ENCODE measurements around the gene CAMK2B. TPM values are rescaled to one million over a fixed set of nuclear protein-coding genes. Genes with fewer than 3 reads are reported as not detected.

The CAMK2B gene
- total RNA-seq, 1 donor from 2014 or later = 0.58 TPM

DNA sequence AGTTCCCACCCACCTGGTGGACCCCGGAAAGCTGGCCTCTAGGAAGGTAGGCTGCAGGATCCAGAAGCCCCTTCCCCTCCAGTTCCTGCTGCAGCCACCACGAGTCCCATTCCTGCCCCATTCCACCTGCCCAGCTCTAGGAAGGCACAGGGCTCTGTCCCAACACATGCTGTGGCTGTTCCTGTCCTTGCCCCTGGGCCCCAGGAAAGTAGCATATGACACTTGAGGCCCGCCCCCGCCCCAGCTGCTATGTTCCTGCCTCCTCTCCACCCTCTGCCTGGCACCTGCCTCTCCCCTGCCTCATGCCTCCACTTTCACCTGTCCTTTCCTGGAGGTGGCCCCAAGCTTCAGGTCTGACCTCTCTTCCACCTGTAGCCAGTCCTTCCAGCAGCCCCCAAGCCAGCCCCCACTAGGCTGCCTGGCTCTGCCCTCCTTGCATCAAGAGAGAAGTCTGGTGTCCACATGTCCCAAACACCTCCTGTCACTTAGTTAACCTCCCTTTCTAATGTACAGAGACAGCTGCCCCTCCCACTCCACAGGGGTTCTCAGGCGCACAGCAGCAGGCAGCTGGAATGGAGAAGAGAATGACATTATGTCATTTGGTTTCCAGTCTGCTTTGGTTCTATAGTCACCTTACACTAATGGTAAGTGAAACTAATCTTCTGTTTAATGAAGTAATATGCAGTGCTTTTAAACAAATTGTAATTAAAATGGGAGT lies 101.9 kb downstream of the CAMK2B start:
- Mint-ChIP-seq H3K27ac (no peak overlapping the region), H3K4me3 (no peak overlapping the region), H3K27me3 (peaks cover 5% of the 10 kb centered on the region), H3K4me1 (no peaks in the 10 kb centered on the region), H3K36me3 (ENCODE audit: low read depth) (no peaks in the 10 kb centered on the region), H3K9me3 (no peaks in the 10 kb centered on the region)
- DNase-seq = no peak
- CTCF ChIA-PET = no interaction called here
- intact Hi-C loops (cut with micrococcal nuclease) = no loop called here
- TF ChIP-seq, protein P1, sequence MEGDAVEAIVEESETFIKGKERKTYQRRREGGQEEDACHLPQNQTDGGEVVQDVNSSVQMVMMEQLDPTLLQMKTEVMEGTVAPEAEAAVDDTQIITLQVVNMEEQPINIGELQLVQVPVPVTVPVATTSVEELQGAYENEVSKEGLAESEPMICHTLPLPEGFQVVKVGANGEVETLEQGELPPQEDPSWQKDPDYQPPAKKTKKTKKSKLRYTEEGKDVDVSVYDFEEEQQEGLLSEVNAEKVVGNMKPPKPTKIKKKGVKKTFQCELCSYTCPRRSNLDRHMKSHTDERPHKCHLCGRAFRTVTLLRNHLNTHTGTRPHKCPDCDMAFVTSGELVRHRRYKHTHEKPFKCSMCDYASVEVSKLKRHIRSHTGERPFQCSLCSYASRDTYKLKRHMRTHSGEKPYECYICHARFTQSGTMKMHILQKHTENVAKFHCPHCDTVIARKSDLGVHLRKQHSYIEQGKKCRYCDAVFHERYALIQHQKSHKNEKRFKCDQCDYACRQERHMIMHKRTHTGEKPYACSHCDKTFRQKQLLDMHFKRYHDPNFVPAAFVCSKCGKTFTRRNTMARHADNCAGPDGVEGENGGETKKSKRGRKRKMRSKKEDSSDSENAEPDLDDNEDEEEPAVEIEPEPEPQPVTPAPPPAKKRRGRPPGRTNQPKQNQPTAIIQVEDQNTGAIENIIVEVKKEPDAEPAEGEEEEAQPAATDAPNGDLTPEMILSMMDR (IDR thresholded peaks at IDR 0.05) = no peak
- POLR2A ChIA-PET = no interaction called here
- no peak for ATAC-seq (ENCODE audit: low read depth)

DNA sequence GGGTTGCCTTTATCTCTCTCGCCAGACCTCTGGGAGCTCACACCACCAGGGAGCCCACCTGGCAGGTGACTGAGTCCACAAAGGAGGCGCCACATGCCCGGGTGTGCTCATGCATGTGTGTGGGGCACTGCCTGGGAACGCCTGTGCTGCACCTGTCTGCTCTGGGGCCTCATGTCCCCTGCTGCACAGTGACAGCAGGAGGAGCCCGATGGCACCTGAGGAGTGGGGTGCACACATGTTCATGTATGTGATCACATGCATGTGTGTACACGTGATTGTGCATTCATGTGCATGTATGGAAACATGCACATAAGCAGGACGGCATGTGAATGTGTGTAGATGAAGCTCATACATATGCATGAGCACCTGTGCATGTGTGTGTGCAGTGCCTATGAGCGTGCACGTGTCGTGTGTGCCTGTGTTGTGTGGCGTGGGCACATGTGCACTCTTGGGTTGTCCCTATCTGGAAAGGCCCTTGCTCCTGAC lies 102.6 kb downstream of the CAMK2B start:
- DNase-seq (no peak), ATAC-seq (ENCODE audit: low read depth) (no peak)
- H3K36me3 Mint-ChIP-seq (ENCODE audit: low read depth) = no peaks in the 10 kb centered on the region
- H3K4me3 Mint-ChIP-seq = no peak overlapping the region
- TF ChIP-seq, protein P1 (IDR thresholded peaks at IDR 0.05) = no peak
- no peak overlapping the region for H3K27ac Mint-ChIP-seq
- POLR2A ChIA-PET = no interaction called here
- no peaks in the 10 kb centered on the region for H3K4me1 Mint-ChIP-seq
- intact Hi-C loops (cut with micrococcal nuclease) = no loop called here
- peaks cover 5% of the 10 kb centered on the region for H3K27me3 Mint-ChIP-seq
- no peaks in the 10 kb centered on the region for H3K9me3 Mint-ChIP-seq
- CTCF ChIA-PET = no interaction called here

- H3K4me3 Mint-ChIP-seq = no peak overlapping the region
- ChIA-PET CTCF (no interaction called here), POLR2A (no interaction called here)
- ATAC-seq (ENCODE audit: low read depth) (no peak), DNase-seq (no peak)
- intact Hi-C loops (cut with micrococcal nuclease) = no loop called here
- no peaks in the 10 kb centered on the region for H3K4me1 Mint-ChIP-seq
- no peak overlapping the region for H3K27ac Mint-ChIP-seq
- TF ChIP-seq, protein P1 (IDR thresholded peaks at IDR 0.05) = no peak
- H3K9me3 Mint-ChIP-seq = no peaks in the 10 kb centered on the region
- H3K27me3 Mint-ChIP-seq = peaks cover 5% of the 10 kb centered on the region
- no peaks in the 10 kb centered on the region for H3K36me3 Mint-ChIP-seq (ENCODE audit: low read depth)
Measured at GRCh38 chr7:44222074-44222473, 103.3 kb downstream of the CAMK2B start.

DNA sequence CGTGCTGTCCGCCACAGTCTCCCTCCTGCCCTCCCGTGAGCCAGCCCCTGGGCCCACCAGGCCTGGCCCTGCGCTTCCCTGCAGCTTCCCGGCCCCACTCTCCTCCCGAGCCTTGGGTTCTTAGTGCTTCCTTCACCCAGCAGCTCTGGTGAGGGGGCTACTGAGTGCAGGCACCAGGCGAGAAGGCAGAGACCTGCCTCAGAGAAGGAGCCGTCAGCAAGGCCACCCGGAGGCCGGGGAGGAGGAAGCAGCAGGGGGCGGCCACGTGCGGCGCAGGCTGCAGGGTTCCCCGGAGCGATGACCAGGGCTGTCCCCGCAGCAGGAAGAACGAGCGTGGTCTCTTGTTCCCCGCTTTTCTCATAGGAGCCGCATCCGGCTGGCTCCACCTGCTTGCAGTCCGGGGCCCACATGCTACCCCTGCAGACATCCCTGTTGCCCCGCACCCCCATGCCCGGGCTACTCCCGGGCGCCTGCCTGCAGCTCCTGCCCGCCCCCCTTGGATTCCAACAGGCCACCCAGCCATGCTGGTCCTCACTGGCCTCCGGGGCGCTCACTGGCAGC lies 104.1 kb downstream of the CAMK2B start:
- no peak overlapping the region for H3K27ac Mint-ChIP-seq
- no peaks in the 10 kb centered on the region for H3K36me3 Mint-ChIP-seq (ENCODE audit: low read depth)
- TF ChIP-seq, protein P1 (IDR thresholded peaks at IDR 0.05) = no peak
- ChIA-PET CTCF (no interaction called here), POLR2A (no interaction called here)
- H3K27me3 Mint-ChIP-seq = peaks cover 5% of the 10 kb centered on the region
- intact Hi-C loops (cut with micrococcal nuclease) = no loop called here
- DNase-seq (no peak), ATAC-seq (ENCODE audit: low read depth) (no peak)
- no peak overlapping the region for H3K4me3 Mint-ChIP-seq
- H3K4me1 Mint-ChIP-seq = no peaks in the 10 kb centered on the region
- H3K9me3 Mint-ChIP-seq = no peaks in the 10 kb centered on the region

GRCh38 chr7:44220358-44221112 lies 104.9 kb downstream of the CAMK2B start:
- H3K4me3 Mint-ChIP-seq = no peak overlapping the region
- H3K27me3 Mint-ChIP-seq = no peaks in the 10 kb centered on the region
- intact Hi-C loops (cut with micrococcal nuclease) = no loop called here
- ChIA-PET POLR2A (interaction anchor here (0.6 kb wide), 1 partner anchor 110 kb away, joined by 4 read pairs; no protein-coding TSS in a partner anchor), CTCF (no interaction called here)
- TF ChIP-seq, protein P1 (IDR thresholded peaks at IDR 0.05) = no peak
- H3K9me3 Mint-ChIP-seq = no peaks in the 10 kb centered on the region
- no peaks in the 10 kb centered on the region for H3K36me3 Mint-ChIP-seq (ENCODE audit: low read depth)
- no peak for ATAC-seq (ENCODE audit: low read depth)
- no peaks in the 10 kb centered on the region for H3K4me1 Mint-ChIP-seq
- no peak for DNase-seq
- no peak overlapping the region for H3K27ac Mint-ChIP-seq

All from activated B cell treated with CpG ODN at 0.5 μM for 24 hours (primary cell).